GM23338 (cell line): ENCODE results near the gene ULK4. TPM values are rescaled to one million over a fixed set of nuclear protein-coding genes. Genes with fewer than 3 reads are reported as not detected.

Experiments used
- ATAC-seq: fragments of 200-7000 bp; cut with Tn5 transposase; 3 replicates; pipeline ENCODE4 v1.9.1; 2020
- DNase-seq: peaks from one replicate; pipeline ENCODE4 v3.0.0-alpha.2; 2015; ENCODE audit warnings: low spot score
- H2AFZ ChIP-seq: fragments of 200-600 bp; sonication (generic); 2 replicates; pipeline ENCODE4 v1.8.0; 2016; ENCODE audit warnings: antibody characterized with exemption, mild to moderate bottlenecking, moderate library complexity
- H3F3A ChIP-seq: fragments of 200-600 bp; sonication (generic); replicated peaks from 2 replicates; pipeline ENCODE4 v1.8.0; 2017; ENCODE audit warnings: antibody characterized with exemption, mixed run types, low read depth
- H3K27ac ChIP-seq: fragments of 200-600 bp; sonication (generic); 2 replicates; pipeline ENCODE4 v1.6.1; 2016; ENCODE audit warnings: low read depth
- H3K27me3 ChIP-seq: fragments of 200-600 bp; sonication (generic); 2 replicates; pipeline ENCODE4 v1.8.0; 2016; ENCODE audit warnings: mild to moderate bottlenecking, mixed run types, moderate library complexity; ENCODE audit not compliant: insufficient read depth
- H3K36me3 ChIP-seq: fragments of 200-600 bp; sonication (generic); 2 replicates; pipeline ENCODE4 v1.8.0; 2016; ENCODE audit warnings: mild to moderate bottlenecking; ENCODE audit not compliant: insufficient read depth
- H3K4me1 ChIP-seq: fragments of 200-600 bp; sonication (generic); 2 replicates; pipeline ENCODE4 v1.8.0; 2016; ENCODE audit warnings: mild to moderate bottlenecking, moderate library complexity; ENCODE audit not compliant: insufficient read depth
- H3K4me2 ChIP-seq: fragments of 200-600 bp; sonication (generic); 2 replicates; pipeline ENCODE4 v1.7.1; 2017; ENCODE audit warnings: mixed run types
- H3K4me3 ChIP-seq: fragments of 200-600 bp; sonication (generic); 2 replicates; pipeline ENCODE4 v1.6.1; 2016; ENCODE audit warnings: mixed run types
- H3K79me2 ChIP-seq: fragments of 200-600 bp; sonication (generic); replicated peaks from 2 replicates; pipeline ENCODE4 v1.8.0; 2017; ENCODE audit warnings: mild to moderate bottlenecking; ENCODE audit not compliant: insufficient read depth
- H3K9me2 ChIP-seq: fragments of 200-600 bp; sonication (generic); 2 replicates; pipeline ENCODE4 v1.8.0; 2017; ENCODE audit not compliant: insufficient read depth
- H4K20me1 ChIP-seq: fragments of 200-600 bp; sonication (generic); replicated peaks from 2 replicates; pipeline ENCODE4 v1.8.0; 2017; ENCODE audit warnings: mild to moderate bottlenecking; ENCODE audit not compliant: insufficient read depth
- H3K27ac Mint-ChIP-seq: 2 replicates; pipeline ENCODE4 v1.8.0; 2020; ENCODE audit warnings: inconsistent platforms, mild to moderate bottlenecking, moderate library complexity, mixed read lengths
- H3K27me3 Mint-ChIP-seq: 3 replicates; pipeline ENCODE4 v1.8.0; 2022; ENCODE audit warnings: low read depth, mild to moderate bottlenecking, moderate library complexity, mixed read lengths, inconsistent platforms; ENCODE audit not compliant: insufficient read depth, poor library complexity
- H3K36me3 Mint-ChIP-seq: 3 replicates; pipeline ENCODE4 v1.8.0; 2021; ENCODE audit warnings: low read depth, mild to moderate bottlenecking, inconsistent platforms, moderate library complexity, mixed read lengths
- H3K4me1 Mint-ChIP-seq: 3 replicates; pipeline ENCODE4 v1.8.0; 2020; ENCODE audit warnings: mild to moderate bottlenecking, inconsistent platforms, mixed read lengths
- H3K4me3 Mint-ChIP-seq: 3 replicates; pipeline ENCODE4 v1.8.0; 2021; ENCODE audit warnings: moderate library complexity, mild to moderate bottlenecking, inconsistent platforms, mixed read lengths
- H3K9me3 Mint-ChIP-seq: 3 replicates; pipeline ENCODE4 v1.8.0; 2020; ENCODE audit warnings: moderate library complexity, mild to moderate bottlenecking, inconsistent platforms, mixed read lengths
- CREB1 ChIP-seq: fragments of 250-450 bp; sonication (Bioruptor Pico); IDR thresholded peaks from 2 replicates; pipeline ENCODE4 v1.5.0; 2020; ENCODE audit warnings: low read depth, mild to moderate bottlenecking, moderate library complexity
- EZH2 ChIP-seq: fragments of 200-600 bp; sonication (generic); IDR thresholded peaks from one replicate; pipeline ENCODE4 v1.8.0; 2017; ENCODE audit warnings: antibody characterized with exemption, mild to moderate bottlenecking, low read depth; ENCODE audit not compliant: unreplicated experiment
- EZH2phosphoT487 ChIP-seq: fragments of 200-600 bp; sonication (generic); IDR thresholded peaks from one replicate; pipeline ENCODE4 v1.8.1; 2018; ENCODE audit warnings: antibody characterized with exemption; ENCODE audit not compliant: unreplicated experiment
- JUNB ChIP-seq: IDR thresholded peaks from one replicate; pipeline ENCODE4 v1.6.1; 2016; ENCODE audit warnings: antibody characterized with exemption; ENCODE audit not compliant: unreplicated experiment
- NANOG ChIP-seq: IDR thresholded peaks from 2 replicates; pipeline ENCODE4 v1.6.1; 2016; ENCODE audit warnings: antibody characterized with exemption, borderline replicate concordance
- POLR2AphosphoS5 ChIP-seq: IDR thresholded peaks from 2 replicates; pipeline ENCODE4 v1.6.1; 2016; ENCODE audit warnings: antibody characterized with exemption, low read depth
- STAT1 ChIP-seq: IDR thresholded peaks from one replicate; pipeline ENCODE4 v1.6.1; 2016; ENCODE audit warnings: antibody characterized with exemption; ENCODE audit not compliant: unreplicated experiment
- ZNF114 ChIP-seq: fragments of 250-450 bp; sonication (Bioruptor Pico); IDR thresholded peaks from 2 replicates; pipeline ENCODE4 v1.5.0; 2020; ENCODE audit warnings: mild to moderate bottlenecking, moderate library complexity
- ZNF331 ChIP-seq: fragments of 250-450 bp; sonication (Bioruptor Pico); IDR thresholded peaks from 2 replicates; pipeline ENCODE4 v1.5.0; 2020; ENCODE audit warnings: low read depth, mild to moderate bottlenecking, moderate library complexity
- polyA plus RNA-seq: library from polyadenylated mRNA; unstranded; fragments of >200 nt; fragmentation: Nextera tagmentation; extraction: Ambion mirVana; gene quantifications from 2 replicates; pipeline ENCODE4 v1.2.1, GENCODE V29; 2016
- total RNA-seq: library from RNA; depleted of rRNA; stranded (reverse); fragments of >200 nt; shearing (Covaris generic); gene quantifications from 2 replicates; pipeline ENCODE4 v1.2.3, GENCODE V29; 2014
- TF ChIP-seq, protein P1 (sequence below): IDR thresholded peaks from 2 replicates; pipeline ENCODE4 v1.6.1; 2016; ENCODE audit warnings: antibody characterized with exemption
- TF ChIP-seq, protein P2 (sequence below): fragments of 250-450 bp; sonication (Bioruptor Pico); IDR thresholded peaks from 2 replicates; pipeline ENCODE4 v1.5.0; 2020; ENCODE audit warnings: mild to moderate bottlenecking, moderate library complexity
- TF ChIP-seq, protein P3 (sequence below): IDR thresholded peaks from one replicate; pipeline ENCODE4 v1.6.1; 2018; ENCODE audit warnings: antibody characterized with exemption; ENCODE audit not compliant: unreplicated experiment
- TF ChIP-seq, protein P4 (sequence below), 2 experiments: fragments of 200-600 bp in 1 of 2; sonication (generic) in 1 of 2; conservative IDR thresholded peaks; 2 replicates each; pipeline versions ENCODE4 v1.5.1 to v1.6.1; 2016 to 2017; ENCODE audit warnings: antibody characterized with exemption in 2 of 2, low read depth in 2 of 2, mild to moderate bottlenecking in 2 of 2, moderate library complexity in 1 of 2

The ULK4 gene
- total and polyA plus RNA-seq, 2 experiments from 2014 or later = 20.8 to 41.4 TPM

DNA sequence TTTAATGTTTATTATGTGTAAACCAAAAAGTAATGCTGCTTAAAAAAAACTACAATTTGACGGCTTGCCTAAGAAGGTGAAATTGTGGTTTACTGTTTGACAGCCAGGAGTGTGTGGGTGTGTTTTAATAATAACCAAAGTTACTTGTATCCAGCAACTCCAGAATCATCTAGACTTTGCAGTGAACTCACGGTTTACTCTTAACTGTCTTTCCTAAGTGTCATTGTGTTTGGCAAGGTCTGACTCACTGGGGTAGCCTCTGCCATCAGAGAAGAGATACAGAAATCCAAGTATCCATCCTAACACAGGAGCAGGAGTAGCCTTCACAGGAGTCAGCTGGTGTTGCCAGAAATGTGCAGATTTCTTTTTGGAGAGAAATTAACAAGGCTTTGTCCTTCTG lies 611.5 kb downstream of the ULK4 start:
- H3K27ac Mint-ChIP-seq = no peak overlapping the region
- no peak for DNase-seq
- H3K4me3 Mint-ChIP-seq = no peak overlapping the region

More for the DNA sequence above, 611.5 kb downstream of the ULK4 start:
- H3K27ac ChIP-seq = no peak overlapping the region
- no peak overlapping the region for H3K4me3 ChIP-seq
- H3F3A ChIP-seq = no peaks in the 10 kb centered on the region
- H4K20me1 ChIP-seq = no peaks in the 10 kb centered on the region
- Mint-ChIP-seq H3K27me3 (no peaks in the 10 kb centered on the region), H3K36me3 (0 out of 3 replicates have a peak, but pooled peaks cover under 1% of the 10 kb centered on the region), H3K4me1 (no peaks in the 10 kb centered on the region), H3K9me3 (peaks cover 2% of the 10 kb centered on the region)
- H2AFZ ChIP-seq = no peak overlapping the region
- no peak overlapping the region for H3K4me2 ChIP-seq
- H3K27me3 ChIP-seq = no peaks in the 10 kb centered on the region
- TF ChIP-seq CREB1 (CRISPR knock-in tag) = no peak
- TF ChIP-seq EZH2 = no peak
- TF ChIP-seq, protein P1, sequence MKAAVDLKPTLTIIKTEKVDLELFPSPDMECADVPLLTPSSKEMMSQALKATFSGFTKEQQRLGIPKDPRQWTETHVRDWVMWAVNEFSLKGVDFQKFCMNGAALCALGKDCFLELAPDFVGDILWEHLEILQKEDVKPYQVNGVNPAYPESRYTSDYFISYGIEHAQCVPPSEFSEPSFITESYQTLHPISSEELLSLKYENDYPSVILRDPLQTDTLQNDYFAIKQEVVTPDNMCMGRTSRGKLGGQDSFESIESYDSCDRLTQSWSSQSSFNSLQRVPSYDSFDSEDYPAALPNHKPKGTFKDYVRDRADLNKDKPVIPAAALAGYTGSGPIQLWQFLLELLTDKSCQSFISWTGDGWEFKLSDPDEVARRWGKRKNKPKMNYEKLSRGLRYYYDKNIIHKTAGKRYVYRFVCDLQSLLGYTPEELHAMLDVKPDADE = no peak
- no peak for TF ChIP-seq ZNF114 (CRISPR knock-in tag)
- no peak for TF ChIP-seq STAT1
- TF ChIP-seq ZNF331 (CRISPR knock-in tag) = no peak
- TF ChIP-seq, protein P2, sequence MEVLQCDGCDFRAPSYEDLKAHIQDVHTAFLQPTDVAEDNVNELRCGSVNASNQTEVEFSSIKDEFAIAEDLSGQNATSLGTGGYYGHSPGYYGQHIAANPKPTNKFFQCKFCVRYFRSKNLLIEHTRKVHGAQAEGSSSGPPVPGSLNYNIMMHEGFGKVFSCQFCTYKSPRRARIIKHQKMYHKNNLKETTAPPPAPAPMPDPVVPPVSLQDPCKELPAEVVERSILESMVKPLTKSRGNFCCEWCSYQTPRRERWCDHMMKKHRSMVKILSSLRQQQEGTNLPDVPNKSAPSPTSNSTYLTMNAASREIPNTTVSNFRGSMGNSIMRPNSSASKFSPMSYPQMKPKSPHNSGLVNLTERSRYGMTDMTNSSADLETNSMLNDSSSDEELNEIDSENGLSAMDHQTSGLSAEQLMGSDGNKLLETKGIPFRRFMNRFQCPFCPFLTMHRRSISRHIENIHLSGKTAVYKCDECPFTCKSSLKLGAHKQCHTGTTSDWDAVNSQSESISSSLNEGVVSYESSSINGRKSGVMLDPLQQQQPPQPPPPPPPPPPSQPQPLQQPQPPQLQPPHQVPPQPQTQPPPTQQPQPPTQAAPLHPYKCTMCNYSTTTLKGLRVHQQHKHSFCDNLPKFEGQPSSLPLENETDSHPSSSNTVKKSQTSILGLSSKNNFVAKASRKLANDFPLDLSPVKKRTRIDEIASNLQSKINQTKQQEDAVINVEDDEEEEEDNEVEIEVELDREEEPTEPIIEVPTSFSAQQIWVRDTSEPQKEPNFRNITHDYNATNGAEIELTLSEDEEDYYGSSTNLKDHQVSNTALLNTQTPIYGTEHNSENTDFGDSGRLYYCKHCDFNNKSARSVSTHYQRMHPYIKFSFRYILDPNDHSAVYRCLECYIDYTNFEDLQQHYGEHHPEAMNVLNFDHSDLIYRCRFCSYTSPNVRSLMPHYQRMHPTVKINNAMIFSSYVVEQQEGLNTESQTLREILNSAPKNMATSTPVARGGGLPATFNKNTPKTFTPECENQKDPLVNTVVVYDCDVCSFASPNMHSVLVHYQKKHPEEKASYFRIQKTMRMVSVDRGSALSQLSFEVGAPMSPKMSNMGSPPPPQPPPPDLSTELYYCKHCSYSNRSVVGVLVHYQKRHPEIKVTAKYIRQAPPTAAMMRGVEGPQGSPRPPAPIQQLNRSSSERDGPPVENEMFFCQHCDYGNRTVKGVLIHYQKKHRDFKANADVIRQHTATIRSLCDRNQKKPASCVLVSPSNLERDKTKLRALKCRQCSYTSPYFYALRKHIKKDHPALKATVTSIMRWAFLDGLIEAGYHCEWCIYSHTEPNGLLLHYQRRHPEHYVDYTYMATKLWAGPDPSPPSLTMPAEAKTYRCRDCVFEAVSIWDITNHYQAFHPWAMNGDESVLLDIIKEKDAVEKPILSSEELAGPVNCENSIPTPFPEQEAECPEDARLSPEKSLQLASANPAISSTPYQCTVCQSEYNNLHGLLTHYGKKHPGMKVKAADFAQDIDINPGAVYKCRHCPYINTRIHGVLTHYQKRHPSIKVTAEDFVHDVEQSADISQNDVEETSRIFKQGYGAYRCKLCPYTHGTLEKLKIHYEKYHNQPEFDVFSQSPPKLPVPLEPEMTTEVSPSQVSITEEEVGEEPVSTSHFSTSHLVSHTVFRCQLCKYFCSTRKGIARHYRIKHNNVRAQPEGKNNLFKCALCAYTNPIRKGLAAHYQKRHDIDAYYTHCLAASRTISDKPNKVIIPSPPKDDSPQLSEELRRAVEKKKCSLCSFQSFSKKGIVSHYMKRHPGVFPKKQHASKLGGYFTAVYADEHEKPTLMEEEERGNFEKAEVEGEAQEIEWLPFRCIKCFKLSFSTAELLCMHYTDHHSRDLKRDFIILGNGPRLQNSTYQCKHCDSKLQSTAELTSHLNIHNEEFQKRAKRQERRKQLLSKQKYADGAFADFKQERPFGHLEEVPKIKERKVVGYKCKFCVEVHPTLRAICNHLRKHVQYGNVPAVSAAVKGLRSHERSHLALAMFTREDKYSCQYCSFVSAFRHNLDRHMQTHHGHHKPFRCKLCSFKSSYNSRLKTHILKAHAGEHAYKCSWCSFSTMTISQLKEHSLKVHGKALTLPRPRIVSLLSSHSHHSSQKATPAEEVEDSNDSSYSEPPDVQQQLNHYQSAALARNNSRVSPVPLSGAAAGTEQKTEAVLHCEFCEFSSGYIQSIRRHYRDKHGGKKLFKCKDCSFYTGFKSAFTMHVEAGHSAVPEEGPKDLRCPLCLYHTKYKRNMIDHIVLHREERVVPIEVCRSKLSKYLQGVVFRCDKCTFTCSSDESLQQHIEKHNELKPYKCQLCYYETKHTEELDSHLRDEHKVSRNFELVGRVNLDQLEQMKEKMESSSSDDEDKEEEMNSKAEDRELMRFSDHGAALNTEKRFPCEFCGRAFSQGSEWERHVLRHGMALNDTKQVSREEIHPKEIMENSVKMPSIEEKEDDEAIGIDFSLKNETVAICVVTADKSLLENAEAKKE (CRISPR knock-in tag) = no peak
- TF ChIP-seq POLR2AphosphoS5 = no peak
- TF ChIP-seq, protein P3, sequence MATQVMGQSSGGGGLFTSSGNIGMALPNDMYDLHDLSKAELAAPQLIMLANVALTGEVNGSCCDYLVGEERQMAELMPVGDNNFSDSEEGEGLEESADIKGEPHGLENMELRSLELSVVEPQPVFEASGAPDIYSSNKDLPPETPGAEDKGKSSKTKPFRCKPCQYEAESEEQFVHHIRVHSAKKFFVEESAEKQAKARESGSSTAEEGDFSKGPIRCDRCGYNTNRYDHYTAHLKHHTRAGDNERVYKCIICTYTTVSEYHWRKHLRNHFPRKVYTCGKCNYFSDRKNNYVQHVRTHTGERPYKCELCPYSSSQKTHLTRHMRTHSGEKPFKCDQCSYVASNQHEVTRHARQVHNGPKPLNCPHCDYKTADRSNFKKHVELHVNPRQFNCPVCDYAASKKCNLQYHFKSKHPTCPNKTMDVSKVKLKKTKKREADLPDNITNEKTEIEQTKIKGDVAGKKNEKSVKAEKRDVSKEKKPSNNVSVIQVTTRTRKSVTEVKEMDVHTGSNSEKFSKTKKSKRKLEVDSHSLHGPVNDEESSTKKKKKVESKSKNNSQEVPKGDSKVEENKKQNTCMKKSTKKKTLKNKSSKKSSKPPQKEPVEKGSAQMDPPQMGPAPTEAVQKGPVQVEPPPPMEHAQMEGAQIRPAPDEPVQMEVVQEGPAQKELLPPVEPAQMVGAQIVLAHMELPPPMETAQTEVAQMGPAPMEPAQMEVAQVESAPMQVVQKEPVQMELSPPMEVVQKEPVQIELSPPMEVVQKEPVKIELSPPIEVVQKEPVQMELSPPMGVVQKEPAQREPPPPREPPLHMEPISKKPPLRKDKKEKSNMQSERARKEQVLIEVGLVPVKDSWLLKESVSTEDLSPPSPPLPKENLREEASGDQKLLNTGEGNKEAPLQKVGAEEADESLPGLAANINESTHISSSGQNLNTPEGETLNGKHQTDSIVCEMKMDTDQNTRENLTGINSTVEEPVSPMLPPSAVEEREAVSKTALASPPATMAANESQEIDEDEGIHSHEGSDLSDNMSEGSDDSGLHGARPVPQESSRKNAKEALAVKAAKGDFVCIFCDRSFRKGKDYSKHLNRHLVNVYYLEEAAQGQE = no peak
- TF ChIP-seq JUNB = no peak
- no peak for TF ChIP-seq EZH2phosphoT487
- TF ChIP-seq, protein P4, sequence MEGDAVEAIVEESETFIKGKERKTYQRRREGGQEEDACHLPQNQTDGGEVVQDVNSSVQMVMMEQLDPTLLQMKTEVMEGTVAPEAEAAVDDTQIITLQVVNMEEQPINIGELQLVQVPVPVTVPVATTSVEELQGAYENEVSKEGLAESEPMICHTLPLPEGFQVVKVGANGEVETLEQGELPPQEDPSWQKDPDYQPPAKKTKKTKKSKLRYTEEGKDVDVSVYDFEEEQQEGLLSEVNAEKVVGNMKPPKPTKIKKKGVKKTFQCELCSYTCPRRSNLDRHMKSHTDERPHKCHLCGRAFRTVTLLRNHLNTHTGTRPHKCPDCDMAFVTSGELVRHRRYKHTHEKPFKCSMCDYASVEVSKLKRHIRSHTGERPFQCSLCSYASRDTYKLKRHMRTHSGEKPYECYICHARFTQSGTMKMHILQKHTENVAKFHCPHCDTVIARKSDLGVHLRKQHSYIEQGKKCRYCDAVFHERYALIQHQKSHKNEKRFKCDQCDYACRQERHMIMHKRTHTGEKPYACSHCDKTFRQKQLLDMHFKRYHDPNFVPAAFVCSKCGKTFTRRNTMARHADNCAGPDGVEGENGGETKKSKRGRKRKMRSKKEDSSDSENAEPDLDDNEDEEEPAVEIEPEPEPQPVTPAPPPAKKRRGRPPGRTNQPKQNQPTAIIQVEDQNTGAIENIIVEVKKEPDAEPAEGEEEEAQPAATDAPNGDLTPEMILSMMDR (conservative IDR thresholded peaks at IDR 0.05; ENCODE audit: low read depth in 2 of 2) = no peak
- TF ChIP-seq NANOG = no peak
- H3K79me2 ChIP-seq = no peaks in the 10 kb centered on the region
- ATAC-seq = no peak
- no peaks in the 10 kb centered on the region for H3K4me1 ChIP-seq
- peaks cover 10% of the 10 kb centered on the region; the same call in 1 of the 2 replicates for H3K9me2 ChIP-seq
- no peaks in the 10 kb centered on the region for H3K36me3 ChIP-seq
